ENCODE data around the gene CACNA2D2.

GRCh38 chr3:50340448-50341329, 162.7 kb downstream of the CACNA2D2 start, which contains the start of gene RASSF1:
- TF ChIP-seq CTCF (IDR thresholded peaks at IDR 0.05; ENCODE audit: poor library complexity): no peak
- no peak for TF ChIP-seq EZH2phosphoT487 (IDR thresholded peaks at IDR 0.05; ENCODE audit: low read depth, severe bottlenecking, unreplicated experiment)
